WTC11 (cell line): ENCODE measurements around the gene C10orf95. TPM values are rescaled to one million over a fixed set of nuclear protein-coding genes. Genes with fewer than 3 reads are reported as not detected.
A peak's percentile ranks its signal among the peaks of the same experiment; 100 is the strongest.

Experiments used
- ATAC-seq: fragments of 200-7000 bp; cut with Tn5 transposase; 2 replicates; pipeline ENCODE4 v1.10.0; 2021; ENCODE audit warnings: mild to moderate bottlenecking, moderate library complexity
- CTCF ChIA-PET: fragments of 300-600 bp; sonication (Branson Sonifier 250); formaldehyde crosslinking; loops from one replicate; lab custom pipeline; 2021; ENCODE audit warnings: antibody characterized with exemption; lab: Charles Lee
- POLR2A ChIA-PET: fragments of 350-600 bp; sonication (Branson Sonifier 250); formaldehyde crosslinking; loops from one replicate; lab custom pipeline; 2021; ENCODE audit warnings: antibody characterized with exemption; lab: Charles Lee
- DNase-seq: peaks from one replicate; pipeline ENCODE4 v3.0.0; 2021; ENCODE audit warnings: low spot score
- H3K27ac Mint-ChIP-seq: 2 replicates; pipeline ENCODE4 v1.8.0; 2021; ENCODE audit warnings: mixed read lengths
- H3K27me3 Mint-ChIP-seq: 2 replicates; pipeline ENCODE4 v1.8.0; 2021; ENCODE audit warnings: low read depth, mild to moderate bottlenecking, moderate library complexity, mixed read lengths
- H3K36me3 Mint-ChIP-seq: 2 replicates; pipeline ENCODE4 v1.8.0; 2021; ENCODE audit warnings: mixed read lengths
- H3K4me1 Mint-ChIP-seq: 2 replicates; pipeline ENCODE4 v1.8.0; 2022; ENCODE audit warnings: mixed read lengths
- H3K4me3 Mint-ChIP-seq: 2 replicates; pipeline ENCODE4 v1.8.0; 2021; ENCODE audit warnings: mild to moderate bottlenecking, moderate library complexity, mixed read lengths
- H3K9me3 Mint-ChIP-seq: 2 replicates; pipeline ENCODE4 v1.8.0; 2021; ENCODE audit warnings: mixed read lengths
- AR ChIP-seq: fragments of 250-450 bp; sonication (Bioruptor Pico); IDR thresholded peaks from 2 replicates; pipeline ENCODE4 v1.9.0; 2021; ENCODE audit warnings: mild to moderate bottlenecking
- ARID4B ChIP-seq: sonication (generic); formaldehyde crosslinking; IDR thresholded peaks from 2 replicates; pipeline ENCODE4 v1.8.0; 2023; ENCODE audit warnings: missing genetic modification reagents, mild to moderate bottlenecking, borderline replicate concordance
- CDX4 ChIP-seq: fragments of 250-450 bp; sonication (Bioruptor Pico); IDR thresholded peaks from 2 replicates; pipeline ENCODE4 v1.9.0; 2021; ENCODE audit warnings: moderate library complexity, mild to moderate bottlenecking, inconsistent platforms, borderline replicate concordance
- FOXP1 ChIP-seq: sonication (generic); formaldehyde crosslinking; IDR thresholded peaks from 2 replicates; pipeline ENCODE4 v1.8.0; 2022; ENCODE audit warnings: missing genetic modification reagents, mild to moderate bottlenecking, moderate library complexity, borderline replicate concordance
- HMGXB4 ChIP-seq: sonication (generic); formaldehyde crosslinking; IDR thresholded peaks from 2 replicates; pipeline ENCODE4 v1.8.1; 2023; ENCODE audit warnings: mild to moderate bottlenecking, moderate library complexity, missing genetic modification reagents
- IRF2 ChIP-seq: sonication (generic); formaldehyde crosslinking; IDR thresholded peaks from 2 replicates; pipeline ENCODE4 v1.8.0; 2022; ENCODE audit warnings: low read depth, missing genetic modification reagents, borderline replicate concordance
- MXD4 ChIP-seq: fragments of 250-450 bp; sonication (Bioruptor Pico); IDR thresholded peaks from 2 replicates; pipeline ENCODE4 v1.8.0; 2021; ENCODE audit warnings: mild to moderate bottlenecking, moderate library complexity, borderline replicate concordance
- NR3C1 ChIP-seq: sonication (generic); formaldehyde crosslinking; conservative IDR thresholded peaks from 2 replicates; pipeline ENCODE4 v1.8.1; 2023; ENCODE audit warnings: low read depth, mild to moderate bottlenecking, missing genetic modification reagents
- OVOL2 ChIP-seq: fragments of 250-450 bp; sonication (Bioruptor Pico); IDR thresholded peaks from 2 replicates; pipeline ENCODE4 v1.9.0; 2021; ENCODE audit warnings: mild to moderate bottlenecking, borderline replicate concordance
- PREB ChIP-seq: sonication (generic); formaldehyde crosslinking; IDR thresholded peaks from 2 replicates; pipeline ENCODE4 v1.8.1; 2022; ENCODE audit warnings: mild to moderate bottlenecking, missing genetic modification reagents, moderate library complexity, borderline replicate concordance
- RELA ChIP-seq: sonication (generic); formaldehyde crosslinking; IDR thresholded peaks from 2 replicates; pipeline ENCODE4 v1.8.1; 2022; ENCODE audit warnings: missing genetic modification reagents, mild to moderate bottlenecking, borderline replicate concordance
- SOX15 ChIP-seq: fragments of 250-450 bp; sonication (Bioruptor Pico); IDR thresholded peaks from 2 replicates; pipeline ENCODE4 v1.9.0; 2021; ENCODE audit warnings: mild to moderate bottlenecking
- STAT6 ChIP-seq: sonication (generic); formaldehyde crosslinking; conservative IDR thresholded peaks from 2 replicates; pipeline ENCODE4 v1.8.1; 2023; ENCODE audit warnings: mild to moderate bottlenecking, low read depth, missing genetic modification reagents, moderate library complexity
- ZNF396 ChIP-seq: fragments of 250-450 bp; sonication (Bioruptor Pico); IDR thresholded peaks from 2 replicates; pipeline ENCODE4 v1.8.0; 2021; ENCODE audit warnings: mild to moderate bottlenecking, moderate library complexity, borderline replicate concordance
- ZNF425 ChIP-seq: fragments of 250-450 bp; sonication (Bioruptor Pico); conservative IDR thresholded peaks from 2 replicates; pipeline ENCODE4 v1.9.0; 2021; ENCODE audit warnings: mild to moderate bottlenecking
- total RNA-seq: library from RNA; stranded (reverse); gene quantifications from 3 replicates; pipeline ENCODE4 v1.2.3, GENCODE V29; 2021

Gene C10orf95
- total RNA-seq, 1 experiment from 2014 or later: 0.96 TPM

GRCh38 chr10:102420714-102421506, 30.4 kb downstream of the C10orf95 start, which contains the start of gene FBXL15 (continued):
- peak; percentile 71; the same call in 1 of the 2 replicates for TF ChIP-seq STAT6 (CRISPR knock-in tag)
- TF ChIP-seq, all 79 proteins: peak for 14

GRCh38 chr10:102420181-102420713, 31.1 kb downstream of the C10orf95 start:
- H3K36me3 Mint-ChIP-seq: peaks cover 9% of the 10 kb centered on the region; the same call in 1 of the 2 replicates
- peaks cover 5% of the 10 kb centered on the region; the same call in 1 of the 2 replicates for H3K27me3 Mint-ChIP-seq
- ChIA-PET CTCF (interaction anchor here (0.6 to 6.7 kb wide), 14 partner anchors 10 to 251 kb away, joined by 4 to 68 read pairs (median 31); partner anchors contain the start of genes ACTR1A, C10orf95, CUEDC2 and NFKB2), POLR2A (interaction anchor here (0.9 to 5.0 kb wide), 7 partner anchors 9 to 163 kb away, joined by 3 to 34 read pairs (median 12); partner anchors contain the start of genes C10orf95, CUEDC2 and NFKB2)
- peak overlapping the region; percentile 98 for H3K4me3 Mint-ChIP-seq
- no peak for DNase-seq
- peaks cover 19% of the 10 kb centered on the region for H3K4me1 Mint-ChIP-seq
- no peak for ATAC-seq
- peak overlapping the region; percentile 99 for H3K27ac Mint-ChIP-seq
- no peaks in the 10 kb centered on the region for H3K9me3 Mint-ChIP-seq
- no peak for TF ChIP-seq ZNF425 (CRISPR knock-in tag)
- TF ChIP-seq HMGXB4 (CRISPR knock-in tag): no peak
- peak; percentile 18; the same call in 1 of the 2 replicates for TF ChIP-seq AR (CRISPR knock-in tag)
- TF ChIP-seq CDX4: no peak
- no peak for TF ChIP-seq NR3C1 (CRISPR knock-in tag)
- no peak for TF ChIP-seq FOXP1 (CRISPR knock-in tag)
- TF ChIP-seq ZNF396 (CRISPR knock-in tag): no peak
- 0 out of 2 replicates have a peak, but pooled peaks have one; percentile 28 for TF ChIP-seq RELA
- no peak for TF ChIP-seq IRF2 (CRISPR knock-in tag)
- no peak for TF ChIP-seq SOX15 (CRISPR knock-in tag)
- no peak for TF ChIP-seq OVOL2 (CRISPR knock-in tag)
- TF ChIP-seq MXD4: no peak
- no peak for TF ChIP-seq PREB (CRISPR knock-in tag)
- no peak for TF ChIP-seq ARID4B (CRISPR knock-in tag)
